Activated CD4-positive, alpha-beta T cell treated with anti-CD3 and anti-CD28 coated beads, Interleukin-2, Interleukin-4, amounts not matched to agents 100 ng/mL and 50 ng/mL, durations not matched to agents 16 hours and 8 hours (primary cell): ENCODE measurements around the gene PROZ.
"Not testable (repeated sequence)": the region's sequence is repeated elsewhere in the genome, so short reads cannot be mapped to it uniquely, and the experiment has no call there.

Experiments used
- DNase-seq: peaks from one replicate; pipeline ENCODE4 v3.0.0-alpha.2; 2020; ENCODE audit warnings: low spot score

PROZ gene, protein sequence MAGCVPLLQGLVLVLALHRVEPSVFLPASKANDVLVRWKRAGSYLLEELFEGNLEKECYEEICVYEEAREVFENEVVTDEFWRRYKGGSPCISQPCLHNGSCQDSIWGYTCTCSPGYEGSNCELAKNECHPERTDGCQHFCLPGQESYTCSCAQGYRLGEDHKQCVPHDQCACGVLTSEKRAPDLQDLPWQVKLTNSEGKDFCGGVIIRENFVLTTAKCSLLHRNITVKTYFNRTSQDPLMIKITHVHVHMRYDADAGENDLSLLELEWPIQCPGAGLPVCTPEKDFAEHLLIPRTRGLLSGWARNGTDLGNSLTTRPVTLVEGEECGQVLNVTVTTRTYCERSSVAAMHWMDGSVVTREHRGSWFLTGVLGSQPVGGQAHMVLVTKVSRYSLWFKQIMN

DNA sequence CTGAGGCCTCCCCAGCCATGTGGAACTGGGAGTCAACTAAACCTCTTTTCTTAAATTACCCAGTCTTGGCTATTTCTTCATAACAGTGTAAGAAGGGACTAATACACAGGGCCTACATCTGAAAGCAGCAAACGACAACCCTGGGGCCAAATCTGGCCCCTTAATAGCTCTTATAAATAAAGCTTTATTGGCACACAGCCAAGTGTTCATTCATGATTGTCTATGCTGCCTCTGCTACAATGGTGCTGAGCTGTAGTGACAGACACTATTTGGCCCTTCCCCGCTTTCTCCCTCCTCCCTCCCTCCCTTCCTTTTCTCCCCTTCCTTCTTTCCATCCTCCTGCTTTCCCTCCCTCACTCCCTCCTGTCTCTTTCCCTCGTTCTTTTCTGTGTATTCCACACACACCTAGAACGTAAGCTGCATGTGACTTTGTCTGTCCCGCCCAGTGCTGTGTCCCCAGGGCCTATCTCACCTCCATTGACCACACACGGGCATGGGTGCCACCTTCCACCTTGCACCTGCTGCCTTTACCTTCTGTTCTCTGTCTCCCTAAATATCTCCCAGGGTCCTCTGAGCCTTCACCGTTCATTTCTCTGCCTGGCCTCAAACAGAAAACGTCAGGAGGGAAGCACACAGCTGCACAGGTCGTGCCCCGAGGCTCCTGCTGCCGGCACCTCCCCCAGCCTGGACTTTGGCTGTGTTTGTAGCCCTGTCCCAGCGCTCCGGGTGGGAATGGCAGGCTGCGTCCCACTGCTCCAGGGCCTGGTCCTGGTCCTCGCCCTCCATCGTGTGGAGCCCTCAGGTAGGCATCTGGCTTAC is at the start of gene PROZ:
TSS of gene PROZ (plus strand) at position 720 of the 819 bp plus-strand sequence. CDS start at position 733, 13 bp downstream.
- DNase-seq: no peak

DNA sequence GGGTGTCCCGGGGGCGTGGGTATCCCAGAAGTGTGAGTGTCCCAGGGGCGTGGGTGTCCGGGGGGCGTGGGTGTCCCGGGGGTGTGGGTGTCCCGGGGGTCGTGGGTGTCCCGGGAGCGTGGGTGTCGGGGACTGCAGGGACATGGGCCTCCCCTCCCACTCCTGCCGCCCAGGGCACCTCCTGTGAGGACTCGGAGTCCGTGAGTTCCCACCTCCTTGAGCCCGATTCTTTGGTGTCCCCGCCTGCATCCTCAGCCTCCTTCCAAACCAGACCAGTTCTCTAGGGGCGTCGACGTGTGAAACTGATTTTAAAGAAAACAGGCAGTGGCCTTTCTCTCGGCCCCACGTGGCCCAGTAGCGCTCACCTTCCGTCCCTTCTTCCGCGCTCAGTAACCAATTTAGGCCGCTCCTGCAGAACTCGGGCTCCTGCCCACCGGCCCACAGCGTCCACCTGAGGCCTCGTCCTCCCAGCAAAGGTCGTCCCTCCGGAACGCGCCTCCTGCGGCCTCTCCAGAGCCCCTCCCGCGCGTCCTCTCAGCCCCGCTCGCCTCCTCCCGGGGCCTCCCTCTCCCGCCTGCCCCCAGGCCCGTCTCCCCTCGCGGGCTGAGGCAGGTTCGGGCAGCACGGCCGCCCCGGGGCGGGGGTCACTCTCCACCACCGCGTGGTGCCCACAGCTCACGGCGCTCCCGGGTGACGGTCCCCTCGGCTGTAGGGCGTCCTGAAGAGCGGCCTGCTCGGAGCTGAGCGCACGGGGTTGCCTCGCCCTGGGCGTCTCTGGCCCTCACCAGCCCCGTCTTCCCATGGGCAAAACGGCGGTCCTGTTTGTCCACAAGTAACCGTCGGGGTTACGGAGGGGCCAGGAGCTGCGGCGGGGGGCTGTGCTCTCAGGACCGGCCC is 49.0 kb upstream of the PROZ start:
- no peak for DNase-seq

DNA sequence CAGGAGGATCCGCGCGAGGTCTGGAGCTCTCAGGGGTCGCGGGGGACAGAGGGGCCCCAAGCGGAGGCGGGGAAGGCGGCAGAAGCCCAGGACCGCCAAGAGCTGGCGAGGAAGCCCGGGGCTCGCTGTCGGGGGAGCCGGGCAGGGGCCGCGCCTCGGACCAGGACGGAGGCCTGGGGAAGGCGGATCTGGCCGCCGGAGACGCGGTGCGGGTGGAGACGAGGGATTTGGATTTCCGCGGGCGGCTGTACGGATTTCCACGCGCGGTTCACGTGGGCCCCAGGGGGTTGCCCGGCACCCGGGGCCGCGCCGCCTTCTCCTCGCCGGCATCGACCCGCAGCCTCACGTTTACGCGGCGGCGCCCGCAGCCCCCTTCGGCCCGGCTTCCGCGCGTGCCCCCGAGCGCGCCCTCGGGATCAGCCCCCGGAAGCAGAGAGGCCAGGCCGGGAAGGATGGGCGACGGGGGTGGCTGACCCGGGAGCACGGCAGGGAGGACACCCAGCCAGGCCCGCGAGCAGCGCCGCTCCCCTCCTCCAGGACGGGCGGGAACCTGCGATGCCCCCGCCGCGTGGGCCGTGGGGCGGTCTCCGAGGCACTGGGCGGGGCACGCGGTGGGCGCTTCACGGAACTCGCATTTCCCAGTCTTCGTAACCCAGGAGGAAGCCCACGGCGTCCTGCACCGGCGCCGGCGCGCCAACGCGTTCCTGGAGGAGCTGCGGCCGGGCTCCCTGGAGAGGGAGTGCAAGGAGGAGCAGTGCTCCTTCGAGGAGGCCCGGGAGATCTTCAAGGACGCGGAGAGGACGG is 48.2 kb upstream of the PROZ start:
- DNase-seq: no peak

DNA sequence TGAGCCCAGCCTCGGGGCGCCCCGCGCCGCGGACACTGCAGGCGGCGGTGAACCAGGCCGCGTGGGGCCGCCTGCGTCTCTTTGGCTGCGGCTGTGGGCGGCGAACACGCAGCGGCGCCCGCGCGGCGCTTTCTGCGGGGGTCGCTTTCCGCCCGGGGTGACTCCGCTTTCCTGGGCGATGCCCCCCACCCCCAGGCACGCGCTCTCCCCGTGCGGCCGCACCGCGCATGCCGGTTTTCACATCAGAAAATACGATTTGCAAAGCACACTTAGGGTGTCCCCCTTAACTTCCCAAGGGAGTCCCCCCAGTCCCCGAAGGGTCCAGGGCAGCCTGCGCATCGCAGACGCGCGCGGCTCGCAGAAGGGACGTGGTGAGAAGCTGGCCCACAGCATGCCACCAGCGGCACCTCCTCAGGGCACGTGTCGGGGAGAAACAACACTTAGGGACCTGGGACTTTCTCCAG is 47.6 kb upstream of the PROZ start:
- no peak for DNase-seq

DNA sequence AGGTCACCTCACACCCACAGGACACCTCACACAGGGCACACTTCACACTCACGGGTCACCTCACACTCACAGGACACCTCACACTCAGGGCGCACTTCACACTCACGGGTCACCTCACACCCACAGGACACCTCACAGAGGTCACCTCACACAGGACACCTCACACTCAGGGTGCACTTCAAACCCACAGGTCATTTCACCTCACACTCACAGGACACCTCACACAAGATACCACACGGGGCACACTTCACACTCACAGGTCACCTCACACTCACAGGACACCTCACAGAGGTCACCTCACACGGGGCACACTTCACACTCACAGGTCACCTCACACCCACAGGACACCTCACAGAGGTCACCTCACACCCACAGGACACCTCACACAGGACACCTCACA is 46.6 kb upstream of the PROZ start:
- DNase-seq: not testable (repeated sequence)

DNA sequence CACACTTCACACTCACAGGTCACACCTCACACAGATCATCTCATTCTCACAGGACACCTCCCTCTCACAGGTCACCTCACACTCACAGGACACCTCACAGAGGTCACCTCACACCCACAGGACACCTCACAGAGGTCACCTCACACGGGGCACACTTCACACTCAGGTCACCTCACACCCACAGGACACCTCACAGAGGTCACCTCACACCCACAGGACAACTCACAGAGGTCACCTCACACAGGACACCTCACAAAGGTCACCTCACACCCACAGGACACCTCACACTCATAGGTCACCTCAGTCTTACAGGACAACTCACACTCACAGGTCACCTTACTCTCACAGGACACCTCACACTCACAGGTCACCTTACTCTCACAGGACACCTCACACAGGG is 46.0 kb upstream of the PROZ start:
- not testable (repeated sequence) for DNase-seq

DNA sequence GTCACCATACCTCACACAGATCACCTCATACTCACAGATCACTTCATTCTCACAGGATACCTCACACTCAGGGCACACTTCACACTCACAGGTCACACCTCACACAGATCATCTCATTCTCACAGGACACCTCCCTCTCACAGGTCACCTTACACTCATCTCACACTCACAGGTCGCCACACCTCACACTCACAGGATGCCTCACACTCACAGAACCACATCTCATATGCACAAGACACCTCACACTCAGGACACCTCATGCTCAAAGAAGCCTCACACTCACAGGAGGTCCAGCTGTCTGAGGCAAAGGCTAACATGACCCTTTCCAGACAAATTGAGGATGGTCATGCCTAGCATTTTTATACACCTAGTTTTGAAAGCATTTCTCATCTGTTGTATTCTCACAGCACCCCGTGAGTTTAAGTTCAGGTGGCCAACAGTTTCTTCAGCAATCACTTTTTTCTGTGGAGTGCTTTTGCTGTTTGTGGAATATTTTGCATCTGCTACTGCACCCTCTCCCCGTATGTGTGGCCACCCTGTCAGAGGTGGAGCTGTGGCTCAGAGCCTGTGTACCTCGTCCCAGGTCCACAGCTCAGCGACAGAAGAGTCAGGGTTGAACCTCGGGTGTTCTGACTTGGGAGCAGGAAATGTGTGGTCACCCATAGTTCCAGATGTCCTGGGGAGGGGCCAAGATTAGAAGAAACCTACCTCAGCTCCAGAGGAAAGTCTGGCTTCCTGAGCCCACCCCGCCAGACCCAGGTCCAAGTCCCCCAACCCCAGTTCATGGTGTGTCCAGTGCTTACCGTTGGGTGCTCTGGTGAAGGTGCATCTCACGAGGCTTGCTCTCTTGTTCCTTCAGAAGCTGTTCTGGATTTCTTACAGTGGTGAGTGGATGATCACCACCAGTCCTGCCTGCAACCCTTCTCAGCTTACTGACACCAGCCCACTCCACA is 45.3 kb upstream of the PROZ start:
- DNase-seq: no peak

DNA sequence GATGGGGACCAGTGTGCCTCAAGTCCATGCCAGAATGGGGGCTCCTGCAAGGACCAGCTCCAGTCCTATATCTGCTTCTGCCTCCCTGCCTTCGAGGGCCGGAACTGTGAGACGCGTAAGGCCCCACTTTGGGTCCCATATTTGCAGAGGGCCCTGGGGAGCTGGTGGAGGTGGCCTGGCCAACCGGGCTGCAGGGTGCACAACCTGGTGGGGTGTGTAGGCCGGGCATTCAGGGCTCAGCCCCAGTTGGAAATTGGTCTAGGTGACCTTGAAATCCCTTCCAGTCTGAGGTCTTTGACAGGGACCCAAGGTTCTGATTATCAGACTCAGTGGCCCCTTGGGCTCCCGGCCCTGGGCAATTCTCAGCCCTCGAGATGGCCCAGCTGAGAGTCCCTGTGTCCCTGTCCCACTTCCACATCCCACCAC is 44.6 kb upstream of the PROZ start:
- DNase-seq: no peak

DNA sequence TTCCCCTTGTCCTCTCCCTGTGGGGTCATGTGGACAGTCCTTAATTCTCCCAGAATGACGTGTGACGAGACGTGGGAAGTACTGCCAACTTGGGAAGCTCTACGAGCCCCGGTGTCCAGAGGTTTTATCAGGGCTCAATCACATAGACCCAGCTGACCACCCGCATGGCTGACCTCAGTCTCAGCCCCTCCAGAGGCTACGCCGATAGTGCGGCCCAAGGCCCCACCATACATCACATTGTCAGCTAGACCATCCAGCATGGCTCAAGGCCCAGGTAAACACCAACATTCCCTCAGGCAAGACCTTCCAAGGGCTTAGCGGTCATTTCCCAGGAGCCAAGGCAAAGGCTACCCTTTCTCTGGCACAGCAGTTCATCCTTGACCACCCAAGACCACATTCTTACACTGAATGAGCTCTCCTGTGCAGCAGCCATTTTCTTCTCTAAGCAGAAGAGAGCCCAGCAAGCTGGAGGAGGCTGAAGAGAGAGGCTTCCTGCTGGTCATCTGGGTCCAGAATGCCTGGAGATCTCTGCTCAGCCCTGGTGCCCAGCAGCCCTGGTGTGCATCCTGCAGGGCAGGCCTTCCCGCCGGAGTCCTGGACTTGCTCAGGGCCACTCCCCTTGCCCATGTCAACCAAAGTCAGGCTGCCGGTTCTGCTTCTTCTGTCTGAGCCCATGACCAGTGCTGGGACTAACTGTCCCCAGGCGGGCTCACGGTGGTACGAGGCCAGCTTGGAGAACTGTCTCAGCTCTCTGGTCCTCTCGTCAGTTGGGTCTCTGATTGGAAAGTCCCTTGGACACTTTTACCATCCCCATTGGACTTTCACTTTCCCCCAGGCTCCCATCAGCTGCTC is 43.7 kb upstream of the PROZ start:
- no peak for DNase-seq

DNA sequence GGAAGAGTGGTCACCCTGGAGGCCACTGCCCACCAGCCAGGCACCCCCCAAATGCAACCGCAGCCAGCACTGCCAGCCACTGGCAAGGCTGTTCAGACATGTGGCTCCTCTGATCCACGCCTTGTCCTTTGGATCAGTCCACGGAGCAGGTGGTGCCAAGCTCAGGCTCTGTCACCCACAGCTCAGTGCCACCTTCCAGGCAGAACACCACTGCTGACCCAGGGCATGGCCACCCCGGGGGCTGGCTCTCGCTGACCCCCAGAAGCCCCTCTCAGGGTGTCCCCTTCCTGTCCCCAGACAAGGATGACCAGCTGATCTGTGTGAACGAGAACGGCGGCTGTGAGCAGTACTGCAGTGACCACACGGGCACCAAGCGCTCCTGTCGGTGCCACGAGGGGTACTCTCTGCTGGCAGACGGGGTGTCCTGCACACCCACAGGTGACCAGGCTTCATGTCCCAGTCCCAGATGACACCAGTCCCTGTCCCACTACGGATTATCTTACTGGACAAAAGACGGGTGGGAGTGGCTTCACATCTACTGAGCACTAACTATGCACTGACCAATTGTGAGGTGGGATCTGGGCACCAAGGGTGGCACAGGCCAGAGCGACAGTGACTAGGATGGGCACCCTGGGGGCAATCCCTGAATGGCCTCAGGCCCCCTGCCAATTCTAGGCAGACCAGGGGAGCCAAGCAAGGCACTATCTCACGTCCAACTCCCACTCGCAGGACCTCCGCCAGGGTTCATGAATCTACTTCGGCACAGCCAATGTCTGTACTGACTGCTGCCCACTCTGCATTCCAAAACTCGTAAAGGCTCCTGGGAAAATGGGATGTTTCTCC is 42.9 kb upstream of the PROZ start:
- DNase-seq: no peak

DNA sequence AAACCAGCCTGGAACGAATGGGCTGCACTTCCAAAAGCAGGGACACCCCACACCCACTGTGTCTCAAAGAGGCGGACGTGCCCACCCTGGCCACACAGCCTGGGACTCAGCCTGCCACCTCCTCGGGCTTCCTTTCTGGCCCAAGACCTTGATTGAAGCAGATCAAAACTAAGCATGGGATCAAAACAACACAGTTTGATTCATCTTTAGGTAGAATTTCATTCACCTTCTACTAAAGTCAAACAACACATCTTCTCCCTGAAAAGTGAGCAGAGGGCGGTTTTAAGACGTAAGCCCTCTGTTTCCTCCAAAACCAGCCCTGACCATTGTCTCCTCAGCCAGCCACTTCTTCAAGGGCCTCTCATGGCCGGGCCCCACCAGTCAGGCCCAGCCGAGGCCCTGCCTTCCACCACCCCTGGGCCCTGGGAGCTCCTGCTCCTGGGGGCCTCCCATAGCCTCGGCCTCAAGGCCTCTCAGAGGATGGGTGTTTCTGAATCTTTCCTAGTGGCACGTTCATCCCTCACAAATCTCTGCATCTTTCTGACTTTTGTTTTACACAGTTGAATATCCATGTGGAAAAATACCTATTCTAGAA is 42.1 kb upstream of the PROZ start:
- no peak for DNase-seq

DNA sequence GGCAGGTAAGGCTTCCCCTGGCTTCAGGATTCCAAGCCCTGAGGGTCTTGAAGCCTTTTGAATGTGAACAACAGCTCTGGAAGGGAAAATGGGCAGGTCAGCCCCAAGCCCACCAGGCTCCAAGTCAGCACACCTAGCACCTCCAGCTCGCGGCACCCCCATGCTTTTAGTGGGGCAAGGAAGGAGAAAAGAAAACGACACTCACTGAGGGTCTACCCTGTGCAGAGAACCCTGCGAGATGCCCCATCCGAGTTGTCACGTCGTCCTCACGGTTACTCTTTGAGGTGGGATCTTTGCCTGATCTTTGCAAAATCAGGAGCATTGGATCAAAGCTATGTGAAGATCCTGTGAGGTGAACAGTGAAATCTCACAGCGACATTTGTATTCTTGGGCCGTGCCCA is 41.6 kb upstream of the PROZ start:
- DNase-seq: no peak

DNA sequence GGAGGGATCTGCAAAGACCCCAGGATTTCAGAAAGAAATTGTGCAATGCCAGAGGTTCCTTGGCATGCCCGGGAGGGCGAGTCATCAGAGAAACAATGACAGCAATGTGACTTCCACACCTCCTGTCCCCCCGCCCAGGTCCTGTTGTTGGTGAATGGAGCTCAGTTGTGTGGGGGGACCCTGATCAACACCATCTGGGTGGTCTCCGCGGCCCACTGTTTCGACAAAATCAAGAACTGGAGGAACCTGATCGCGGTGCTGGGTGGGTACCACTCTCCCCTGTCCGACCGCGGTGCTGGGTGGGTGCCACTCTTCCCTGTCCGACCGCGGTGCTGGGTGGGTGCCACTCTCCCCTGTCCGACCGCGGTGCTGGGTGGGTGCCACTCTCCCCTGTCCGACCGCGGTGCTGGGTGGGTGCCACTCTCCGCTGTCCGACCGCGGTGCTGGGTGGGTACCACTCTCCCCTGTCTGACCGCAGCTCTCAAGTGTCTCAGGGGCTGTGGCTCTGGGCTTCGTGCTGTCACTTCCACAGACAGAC is 41.0 kb upstream of the PROZ start:
- no peak for DNase-seq

DNA sequence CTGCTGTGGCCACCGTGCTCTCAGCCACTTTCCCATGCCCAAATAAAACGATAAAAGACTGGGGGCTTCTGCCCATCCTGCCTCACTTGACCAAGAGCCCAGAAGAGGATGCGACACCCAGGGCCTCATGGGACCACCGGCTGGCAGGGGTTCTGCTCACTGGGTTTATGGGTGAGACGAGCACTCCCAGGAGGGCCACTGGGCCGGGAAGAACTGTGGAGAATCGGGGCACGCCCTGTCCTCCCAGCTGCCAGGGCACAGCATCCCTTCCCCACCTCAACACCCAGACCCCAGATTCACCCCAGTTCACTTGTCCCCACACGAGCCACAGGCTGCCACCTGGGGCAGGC is 40.6 kb upstream of the PROZ start:
- no peak for DNase-seq

DNA sequence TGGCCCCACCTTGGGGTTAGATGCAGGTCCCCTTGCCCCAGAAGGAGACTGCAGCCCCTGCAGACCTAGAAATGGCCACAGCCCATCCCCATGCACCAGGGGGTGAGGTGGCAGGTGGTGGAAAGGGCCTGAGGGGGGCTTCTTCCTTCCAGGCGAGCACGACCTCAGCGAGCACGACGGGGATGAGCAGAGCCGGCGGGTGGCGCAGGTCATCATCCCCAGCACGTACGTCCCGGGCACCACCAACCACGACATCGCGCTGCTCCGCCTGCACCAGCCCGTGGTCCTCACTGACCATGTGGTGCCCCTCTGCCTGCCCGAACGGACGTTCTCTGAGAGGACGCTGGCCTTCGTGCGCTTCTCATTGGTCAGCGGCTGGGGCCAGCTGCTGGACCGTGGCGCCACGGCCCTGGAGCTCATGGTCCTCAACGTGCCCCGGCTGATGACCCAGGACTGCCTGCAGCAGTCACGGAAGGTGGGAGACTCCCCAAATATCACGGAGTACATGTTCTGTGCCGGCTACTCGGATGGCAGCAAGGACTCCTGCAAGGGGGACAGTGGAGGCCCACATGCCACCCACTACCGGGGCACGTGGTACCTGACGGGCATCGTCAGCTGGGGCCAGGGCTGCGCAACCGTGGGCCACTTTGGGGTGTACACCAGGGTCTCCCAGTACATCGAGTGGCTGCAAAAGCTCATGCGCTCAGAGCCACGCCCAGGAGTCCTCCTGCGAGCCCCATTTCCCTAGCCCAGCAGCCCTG is 40.0 kb upstream of the PROZ start:
- no peak for DNase-seq

DNA sequence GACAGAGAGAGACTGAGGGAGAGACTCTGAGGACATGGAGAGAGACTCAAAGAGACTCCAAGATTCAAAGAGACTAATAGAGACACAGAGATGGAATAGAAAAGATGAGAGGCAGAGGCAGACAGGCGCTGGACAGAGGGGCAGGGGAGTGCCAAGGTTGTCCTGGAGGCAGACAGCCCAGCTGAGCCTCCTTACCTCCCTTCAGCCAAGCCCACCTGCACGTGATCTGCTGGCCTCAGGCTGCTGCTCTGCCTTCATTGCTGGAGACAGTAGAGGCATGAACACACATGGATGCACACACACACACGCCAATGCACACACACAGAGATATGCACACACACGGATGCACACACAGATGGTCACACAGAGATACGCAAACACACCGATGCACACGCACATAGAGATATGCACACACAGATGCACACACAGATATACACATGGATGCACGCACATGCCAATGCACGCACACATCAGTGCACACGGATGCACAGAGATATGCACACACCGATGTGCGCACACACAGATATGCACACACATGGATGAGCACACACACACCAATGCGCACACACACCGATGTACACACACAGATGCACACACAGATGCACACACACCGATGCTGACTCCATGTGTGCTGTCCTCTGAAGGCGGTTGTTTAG is 39.2 kb upstream of the PROZ start:
- no peak for DNase-seq
